ENCODE results near the gene OR13C8. TPM values are rescaled to one million over a fixed set of nuclear protein-coding genes. Genes with fewer than 3 reads are reported as not detected.

OR13C8 gene
- total and polyA plus RNA-seq, 2 of the 8 experiments (the other 6 are each of a cell fraction or from before 2014, with no cell fraction given) = not detected

- Histone ChIP-seq H2BK20ac (ENCODE audit: low read length) (no peak within 1 kb of the TSS), H4K8ac (ENCODE audit: extremely low read depth, insufficient read depth, low read length) (no peak within 1 kb of the TSS), H2AK5ac (ENCODE audit: low read depth, low read length) (no peak within 1 kb of the TSS), H3K18ac (ENCODE audit: extremely low read depth, low read length) (no peak within 1 kb of the TSS), H2AFZ (ENCODE audit: low read length) (no peak within 1 kb of the TSS), H2BK120ac (replicated peaks; ENCODE audit: low read depth, low read length) (no peak within 1 kb of the TSS), H2BK15ac (ENCODE audit: low read length) (no peak within 1 kb of the TSS), H3K4me2 (ENCODE audit: insufficient read depth in 1 of 2, low read depth in 2 of 2, low read length in 2 of 2) (no peak within 1 kb of the TSS), H3K27me3 (replicated peaks in 1 of 4; ENCODE audit: control insufficient read depth in 3 of 4, extremely low read depth in 1 of 4, insufficient read depth in 3 of 4, low read length in 3 of 4) (no peaks in the 10 kb centered on the region), H2BK5ac (ENCODE audit: low read depth, low read length) (no peak within 1 kb of the TSS), H3K23ac (ENCODE audit: insufficient read length) (no peak within 1 kb of the TSS), H3K14ac (ENCODE audit: insufficient read length) (no peak within 1 kb of the TSS), H3K36me3 (ENCODE audit: control insufficient read depth in 2 of 4, insufficient read depth in 4 of 4, low read length in 3 of 4) (no peaks in the 10 kb centered on the region), H3K4me1 (replicated peaks in 1 of 4; ENCODE audit: control insufficient read depth in 3 of 4, insufficient read depth in 4 of 4, low read length in 3 of 4) (no peaks in the 10 kb centered on the region), H4K91ac (replicated peaks; ENCODE audit: insufficient read length, low read length) (no peak within 1 kb of the TSS), H3K79me2 (ENCODE audit: control insufficient read depth in 1 of 2, insufficient read depth in 2 of 2, low read length in 2 of 2) (no peaks in the 10 kb centered on the region), H3K4ac (replicated peaks; ENCODE audit: insufficient read length, low read depth, low read length) (no peak within 1 kb of the TSS), H3K4me3 (ENCODE audit: extremely low read depth in 1 of 4, insufficient read depth in 2 of 4, low read depth in 3 of 4, low read length in 4 of 4) (no peak within 1 kb of the TSS), H4K20me1 (replicated peaks in 1 of 2; ENCODE audit: control insufficient read depth in 1 of 2, insufficient read depth in 2 of 2, low read length in 2 of 2) (no peaks in the 10 kb centered on the region), H3K56ac (replicated peaks; ENCODE audit: insufficient read length, low read depth, low read length) (no peak within 1 kb of the TSS), H3K27ac (ENCODE audit: low read depth, low read length) (no peak within 1 kb of the TSS), H3K9me3 (ENCODE audit: insufficient read depth in 2 of 2, low read depth in 1 of 2, low read length in 1 of 2) (no peaks in the 10 kb centered on the region), H3K9ac (replicated peaks in 1 of 4; ENCODE audit: extremely low read depth in 1 of 4, low read depth in 3 of 4, low read length in 3 of 4) (no peak within 1 kb of the TSS), H3K79me1 (ENCODE audit: low read depth, low read length) (no peaks in the 10 kb centered on the region), H4K5ac (ENCODE audit: insufficient read length, low read depth, low read length) (no peak within 1 kb of the TSS), H3K23me2 (ENCODE audit: low read depth, low read length) (no peaks in the 10 kb centered on the region; the same call in 1 of the 2 replicates), H2BK12ac (ENCODE audit: low read depth, low read length) (no peak within 1 kb of the TSS)
- TF ChIP-seq EZH2 (IDR thresholded peaks at IDR 0.05; ENCODE audit: low read depth, low read length, severe bottlenecking) (no peak), CBX8 (IDR thresholded peaks at IDR 0.05; ENCODE audit: borderline replicate concordance, low read depth, low read length) (no peak), ATF2 (IDR thresholded peaks at IDR 0.05; ENCODE audit: low read length) (no peak), HDAC2 (IDR thresholded peaks at IDR 0.05; ENCODE audit: borderline replicate concordance in 1 of 2, low read depth in 2 of 2, low read length in 2 of 2) (no peak), EP300 (IDR thresholded peaks at IDR 0.05; ENCODE audit: borderline replicate concordance in 1 of 2, low read depth in 2 of 2, low read length in 2 of 2) (no peak), JUN (IDR thresholded peaks at IDR 0.05; ENCODE audit: low read depth, low read length) (no peak), SAP30 (IDR thresholded peaks at IDR 0.05; ENCODE audit: insufficient read depth, insufficient replicate concordance, low read length) (no peak), RAD21 (IDR thresholded peaks at IDR 0.05 in 1 of 2, conservative IDR thresholded peaks at IDR 0.05 in 1 of 2; ENCODE audit: low read depth in 2 of 2, low read length in 2 of 2) (no peak), RXRA (IDR thresholded peaks at IDR 0.05; ENCODE audit: insufficient read depth, low read depth, low read length) (no peak), FOSL1 (IDR thresholded peaks at IDR 0.05; ENCODE audit: insufficient read depth, low read depth, low read length) (no peak), SIX5 (IDR thresholded peaks at IDR 0.05; ENCODE audit: low read depth, low read length) (no peak)
- POLR2A ChIA-PET (ENCODE audit: partially characterized antibody) = no interaction called here
- CTCF ChIA-PET (ENCODE audit: partially characterized antibody) = no interaction called here
- no peak for FAIRE-seq
- no peak for DNase-seq (ENCODE audit: low read depth in 1 of 2, low spot score in 2 of 2)
- 81 to 100% methylated on average over 1 to 2 of the region's 2 CpGs for WGBS, 2 experiments (ENCODE audit: extremely low coverage in 1 of 2, insufficient coverage in 1 of 2, insufficient read length in 1 of 2, insufficient replicate concordance in 2 of 2, low coverage in 1 of 2, low lambda C conversion rate in 2 of 2, missing lambda C conversion rate in 1 of 2)
These were observed 49.1 kb downstream of the OR13C8 start, which contains the start of gene OR13C9 for GRCh38 chr9:104618104-104618503. Gene OR13C9, minus strand, starts transcription at chr9:104618204. Its CDS starts 0 bp downstream, at chr9:104618204.
